D721Med (cell line): Measurements from ENCODE around the gene CTNNA3.

Experiments
- DNase-seq: peaks from one replicate; pipeline ENCODE4 v3.0.0; 2011; ENCODE audit warnings: low spot score; ENCODE audit not compliant: insufficient read length
- FAIRE-seq: peaks from 2 replicates; lab custom pipeline; 2011; peaks lifted over from hg19 to GRCh38; lab: Jason Lieb, UNC
- CTCF ChIP-seq: IDR thresholded peaks from 2 replicates; pipeline ENCODE4 v1.5.1; 2012; ENCODE audit warnings: mild to moderate bottlenecking, control low read depth; ENCODE audit not compliant: insufficient read depth; ENCODE audit errors: missing control alignments

CTNNA3 gene

GRCh38 chr10:66892871-66893270 lies 803.1 kb downstream of the CTNNA3 start:
- TF ChIP-seq CTCF, result no peak
- no peak for DNase-seq
- FAIRE-seq, result no peak

GRCh38 chr10:66888237-66888636 lies 807.8 kb downstream of the CTNNA3 start:
- FAIRE-seq, result no peak
- no peak for DNase-seq
- no peak for TF ChIP-seq CTCF

GRCh38 chr10:66886848-66887247 lies 809.1 kb downstream of the CTNNA3 start:
- DNase-seq (no peak), FAIRE-seq (no peak)
- no peak for TF ChIP-seq CTCF

- no peak for TF ChIP-seq CTCF
- no peak for DNase-seq
- FAIRE-seq, result no peak
Observed at GRCh38 chr10:66882271-66882670, 813.7 kb downstream of the CTNNA3 start.

- no peak for DNase-seq
- no peak for FAIRE-seq
- TF ChIP-seq CTCF, result no peak
Observed at GRCh38 chr10:66881814-66882213, 814.2 kb downstream of the CTNNA3 start.

GRCh38 chr10:66880826-66881225 lies 815.2 kb downstream of the CTNNA3 start:
- DNase-seq (no peak), FAIRE-seq (no peak)
- no peak for TF ChIP-seq CTCF

- no peak for FAIRE-seq
- no peak for DNase-seq
- TF ChIP-seq CTCF, result no peak
Observed at GRCh38 chr10:66880292-66880691, 815.7 kb downstream of the CTNNA3 start.
